H1 (cell line): ENCODE data around the gene CYRIA. TPM values are rescaled to one million over a fixed set of nuclear protein-coding genes. Genes with fewer than 3 reads are reported as not detected.

Source experiments
- CTCF ChIA-PET: fragments of 300-600 bp; sonication (Branson Sonifier 250); formaldehyde crosslinking; loops from one replicate; lab custom pipeline; 2021; ENCODE audit not compliant: partially characterized antibody; lab: Charles Lee
- POLR2A ChIA-PET: fragments of 300-600 bp; sonication (Branson Sonifier 250); formaldehyde crosslinking; loops from one replicate; lab custom pipeline; 2021; ENCODE audit warnings: inconsistent platforms; ENCODE audit not compliant: partially characterized antibody; lab: Charles Lee
- DNase-seq, 2 experiments: peaks; one replicate each; pipeline versions ENCODE4 v3.0.0 to v3.0.0-alpha.2; 2010 to 2022; ENCODE audit warnings: low spot score in 2 of 2, low read depth in 1 of 2, mixed read lengths in 1 of 2
- FAIRE-seq: peaks from 2 replicates; lab custom pipeline; 2011; peaks lifted over from hg19 to GRCh38; lab: Jason Lieb, UNC
- H2AFZ ChIP-seq: 2 replicates; pipeline ENCODE4 v1.8.1; 2012; ENCODE audit warnings: low read length, inconsistent platforms
- H2AK5ac ChIP-seq: 2 replicates; pipeline ENCODE4 v1.6.1; 2013; ENCODE audit warnings: low read depth, low read length
- H2BK120ac ChIP-seq: replicated peaks from 2 replicates; pipeline ENCODE3; 2013; ENCODE audit warnings: low read depth, low read length, inconsistent platforms
- H2BK12ac ChIP-seq: 2 replicates; pipeline ENCODE4 v1.6.1; 2013; ENCODE audit warnings: low read depth, low read length
- H2BK15ac ChIP-seq: 2 replicates; pipeline ENCODE4 v1.6.1; 2013; ENCODE audit warnings: low read length
- H2BK20ac ChIP-seq: 2 replicates; pipeline ENCODE4 v1.6.1; 2013; ENCODE audit warnings: low read length
- H2BK5ac ChIP-seq: 2 replicates; pipeline ENCODE4 v1.6.1; 2013; ENCODE audit warnings: low read depth, low read length
- H3K14ac ChIP-seq: 2 replicates; pipeline ENCODE4 v1.6.1; 2013; ENCODE audit warnings: inconsistent platforms; ENCODE audit not compliant: insufficient read length
- H3K18ac ChIP-seq: 2 replicates; pipeline ENCODE4 v1.6.1; 2013; ENCODE audit warnings: low read length; ENCODE audit errors: extremely low read depth
- H3K23ac ChIP-seq: 2 replicates; pipeline ENCODE4 v1.6.1; 2013; ENCODE audit warnings: inconsistent platforms; ENCODE audit not compliant: insufficient read length
- H3K23me2 ChIP-seq: 2 replicates; pipeline ENCODE4 v1.6.1; 2013; ENCODE audit warnings: low read depth, low read length
- H3K27ac ChIP-seq: 2 replicates; pipeline ENCODE4 v1.6.1; 2011; ENCODE audit warnings: low read depth, low read length, inconsistent platforms
- H3K27me3 ChIP-seq, 4 experiments: replicated peaks in 1 of 4; 1 replicate in 1 of 4; 2 replicates in 3 of 4; pipeline versions ENCODE4 v1.6.1 to v1.8.1; 2011 to 2013; ENCODE audit warnings: low read length in 3 of 4, mild to moderate bottlenecking in 3 of 4, inconsistent platforms in 2 of 4, mixed read lengths in 2 of 4, moderate library complexity in 1 of 4; ENCODE audit not compliant: control insufficient read depth in 3 of 4, insufficient read depth in 3 of 4; ENCODE audit errors: extremely low read depth in 1 of 4
- H3K36me3 ChIP-seq, 4 experiments: 2 replicates each; pipeline versions ENCODE4 v1.6.1 to v1.8.1; 2011 to 2013; ENCODE audit warnings: mild to moderate bottlenecking in 4 of 4, low read length in 3 of 4, moderate library complexity in 2 of 4, control low read depth in 1 of 4, inconsistent platforms in 1 of 4; ENCODE audit not compliant: insufficient read depth in 4 of 4, control insufficient read depth in 2 of 4
- H3K4ac ChIP-seq: replicated peaks from 2 replicates; pipeline ENCODE3; 2013; ENCODE audit warnings: low read length, low read depth, mixed read lengths, inconsistent platforms; ENCODE audit not compliant: insufficient read length
- H3K4me1 ChIP-seq, 4 experiments: replicated peaks in 1 of 4; 1 replicate in 1 of 4; 2 replicates in 3 of 4; pipeline versions ENCODE4 v1.6.1 to v1.8.1; 2011 to 2013; ENCODE audit warnings: low read length in 3 of 4, inconsistent platforms in 2 of 4, mixed read lengths in 1 of 4; ENCODE audit not compliant: insufficient read depth in 4 of 4, control insufficient read depth in 3 of 4
- H3K4me2 ChIP-seq, 2 experiments: 2 replicates each; pipeline versions ENCODE4 v1.6.1 to v1.8.1; 2011 to 2013; ENCODE audit warnings: low read depth in 2 of 2, low read length in 2 of 2, control low read depth in 1 of 2, inconsistent platforms in 1 of 2, mild to moderate bottlenecking in 1 of 2; ENCODE audit not compliant: insufficient read depth in 1 of 2
- H3K4me3 ChIP-seq, 4 experiments: fragments of 200-600, 300-600 bp in 1 of 4; sonication (generic), shearing (Covaris generic), sonication (Bioruptor Twin) in 1 of 4; 2 replicates each; pipeline versions ENCODE4 v1.5.1 to v1.8.1; 2011 to 2016; ENCODE audit warnings: low read length in 4 of 4, low read depth in 3 of 4, control low read depth in 2 of 4, inconsistent platforms in 2 of 4, mild to moderate bottlenecking in 2 of 4, mixed read lengths in 1 of 4, moderate library complexity in 1 of 4; ENCODE audit not compliant: insufficient read depth in 2 of 4; ENCODE audit errors: extremely low read depth in 1 of 4
- H3K56ac ChIP-seq: replicated peaks from 2 replicates; pipeline ENCODE3; 2013; ENCODE audit warnings: low read depth, mild to moderate bottlenecking, mixed read lengths, low read length, inconsistent platforms; ENCODE audit not compliant: insufficient read length
- H3K79me1 ChIP-seq: 2 replicates; pipeline ENCODE4 v1.6.1; 2013; ENCODE audit warnings: low read depth, low read length, control low read depth
- H3K79me2 ChIP-seq, 2 experiments: 2 replicates each; pipeline versions ENCODE4 v1.6.1 to v1.8.1; 2012 to 2013; ENCODE audit warnings: low read length in 2 of 2, mild to moderate bottlenecking in 2 of 2, inconsistent platforms in 1 of 2; ENCODE audit not compliant: insufficient read depth in 2 of 2, control insufficient read depth in 1 of 2
- H3K9ac ChIP-seq, 4 experiments: replicated peaks in 1 of 4; 1 replicate in 1 of 4; 2 replicates in 3 of 4; pipeline versions ENCODE4 v1.6.1 to v1.8.1; 2011 to 2013; ENCODE audit warnings: low read depth in 3 of 4, low read length in 3 of 4, control low read depth in 2 of 4, mild to moderate bottlenecking in 2 of 4, moderate library complexity in 2 of 4, inconsistent platforms in 1 of 4; ENCODE audit errors: extremely low read depth in 1 of 4
- H3K9me3 ChIP-seq, 2 experiments: 2 replicates each; pipeline versions ENCODE4 v1.6.1 to v1.8.1; 2012 to 2013; ENCODE audit warnings: mild to moderate bottlenecking in 2 of 2, moderate library complexity in 2 of 2, control low read depth in 1 of 2, inconsistent platforms in 1 of 2, low read depth in 1 of 2, low read length in 1 of 2, mixed read lengths in 1 of 2; ENCODE audit not compliant: insufficient read depth in 2 of 2
- H4K20me1 ChIP-seq, 2 experiments: replicated peaks in 1 of 2; 2 replicates each; pipeline versions ENCODE3 to v1.8.1; 2011 to 2013; ENCODE audit warnings: inconsistent platforms in 2 of 2, low read length in 2 of 2, mild to moderate bottlenecking in 1 of 2; ENCODE audit not compliant: insufficient read depth in 2 of 2, control insufficient read depth in 1 of 2
- H4K5ac ChIP-seq: 2 replicates; pipeline ENCODE4 v1.6.1; 2013; ENCODE audit warnings: low read length, low read depth, mixed read lengths, inconsistent platforms; ENCODE audit not compliant: insufficient read length
- H4K8ac ChIP-seq: 2 replicates; pipeline ENCODE4 v1.8.0; 2013; ENCODE audit warnings: mild to moderate bottlenecking, moderate library complexity, low read length, inconsistent platforms; ENCODE audit not compliant: insufficient read depth; ENCODE audit errors: extremely low read depth
- H4K91ac ChIP-seq: replicated peaks from 2 replicates; pipeline ENCODE3; 2013; ENCODE audit warnings: low read length, mixed read lengths, inconsistent platforms; ENCODE audit not compliant: insufficient read length
- ATF3 ChIP-seq: IDR thresholded peaks from 2 replicates; pipeline ENCODE4 v1.6.1; 2011; ENCODE audit warnings: low read depth, mild to moderate bottlenecking, low read length; ENCODE audit not compliant: insufficient read depth
- CBX5 ChIP-seq: fragments of 300-800, 300-1000 bp; sonication (generic); IDR thresholded peaks from 2 replicates; pipeline ENCODE4 v1.7.1; 2016; ENCODE audit warnings: antibody characterized with exemption, low read length, low read depth
- CREB1 ChIP-seq: IDR thresholded peaks from 2 replicates; pipeline ENCODE4 v1.6.1; 2012; ENCODE audit warnings: inconsistent platforms
- EZH2 ChIP-seq: fragments of 200-600 bp; sonication (generic); IDR thresholded peaks from 2 replicates; pipeline ENCODE4 v1.7.1; 2012; ENCODE audit warnings: low read depth, mild to moderate bottlenecking, moderate library complexity, low read length, inconsistent platforms; ENCODE audit not compliant: severe bottlenecking
- GTF2F1 ChIP-seq: IDR thresholded peaks from 2 replicates; pipeline ENCODE4 v1.6.1; 2012; ENCODE audit warnings: low read depth, low read length, improper control_type of control experiment, borderline replicate concordance
- NANOG ChIP-seq: IDR thresholded peaks from 2 replicates; pipeline ENCODE4 v1.6.1; 2011; ENCODE audit warnings: low read length, low read depth, mild to moderate bottlenecking, inconsistent platforms; ENCODE audit not compliant: insufficient read depth, poor library complexity, severe bottlenecking
- POLR2AphosphoS5 ChIP-seq: IDR thresholded peaks from 2 replicates; pipeline ENCODE4 v1.6.1; 2011; ENCODE audit warnings: low read depth, low read length
- RNF2 ChIP-seq: fragments of 200-900, 300-1000 bp; sonication (generic); IDR thresholded peaks from 2 replicates; pipeline ENCODE4 v1.7.1; 2016; ENCODE audit warnings: borderline replicate concordance, low read depth, mild to moderate bottlenecking, antibody characterized with exemption, low read length; ENCODE audit not compliant: poor library complexity, severe bottlenecking; ENCODE audit errors: missing control alignments
- SAP30 ChIP-seq: fragments of 300-600 bp; sonication (generic); IDR thresholded peaks from 2 replicates; pipeline ENCODE4 v1.7.1; 2012; ENCODE audit warnings: low read length, moderate library complexity, mild to moderate bottlenecking, inconsistent platforms; ENCODE audit not compliant: insufficient read depth, insufficient replicate concordance
- SIX5 ChIP-seq: IDR thresholded peaks from 2 replicates; pipeline ENCODE4 v1.6.1; 2011; ENCODE audit warnings: mild to moderate bottlenecking, low read depth, low read length
- SP1 ChIP-seq: IDR thresholded peaks from 2 replicates; pipeline ENCODE4 v1.6.1; 2011; ENCODE audit warnings: low read depth, low read length
- SP2 ChIP-seq: IDR thresholded peaks from 2 replicates; pipeline ENCODE4 v1.6.1; 2012; ENCODE audit warnings: mild to moderate bottlenecking, low read length, inconsistent platforms
- TAF1 ChIP-seq: IDR thresholded peaks from 2 replicates; pipeline ENCODE4 v1.6.1; 2011; ENCODE audit warnings: mild to moderate bottlenecking, low read depth, low read length
- YY1 ChIP-seq: IDR thresholded peaks from 2 replicates; pipeline ENCODE4 v1.6.1; 2011; ENCODE audit warnings: low read depth, mild to moderate bottlenecking, low read length
- WGBS, 2 experiments: shearing (Covaris generic) in 1 of 2; methylation state at CpG; one replicate each; pipeline versions ENCODE4 v1.1.6 to v1.1.7; 2013 to 2015; ENCODE audit warnings: low lambda C conversion rate in 2 of 2, mixed read lengths in 2 of 2, inconsistent platforms in 1 of 2, low coverage in 1 of 2, missing lambda C conversion rate in 1 of 2; ENCODE audit not compliant: insufficient replicate concordance in 2 of 2, insufficient coverage in 1 of 2, insufficient read length in 1 of 2; ENCODE audit errors: extremely low coverage in 1 of 2, missing lambda C conversion rate in 1 of 2; 5-methylcytosine and 5-hydroxymethylcytosine counted together
- polyA plus RNA-seq, 7 experiments: library from polyadenylated mRNA; depleted of rRNA in 3 of 7; stranded (reverse) in 5 of 7; unstranded in 2 of 7; fragments of >200 nt in 5 of 7; fragments of 200-250 nt in 2 of 7; gene quantifications; 1 replicate in 5 of 7; 2 replicates in 1 of 7; 4 replicates in 1 of 7; pipeline versions ENCODE4 v1.2.1 to v1.2.3, GENCODE V29; 2011 to 2013; ENCODE audit warnings: missing spikeins in 2 of 7, mixed read lengths in 2 of 7
- total RNA-seq: library from RNA; stranded (reverse); fragmentation: NEBNext Ultra II Directional; extraction: Animal tissue kit (Norgen Biotek cat#: 25700); gene quantifications from 2 replicates; pipeline ENCODE4 v1.2.1, GENCODE V29; 2021

The CYRIA gene
- total and polyA plus RNA-seq, 2 of the 8 experiments (the other 6 are each of a cell fraction or from before 2014, with no cell fraction given): 1.5 to 9.8 TPM

DNA sequence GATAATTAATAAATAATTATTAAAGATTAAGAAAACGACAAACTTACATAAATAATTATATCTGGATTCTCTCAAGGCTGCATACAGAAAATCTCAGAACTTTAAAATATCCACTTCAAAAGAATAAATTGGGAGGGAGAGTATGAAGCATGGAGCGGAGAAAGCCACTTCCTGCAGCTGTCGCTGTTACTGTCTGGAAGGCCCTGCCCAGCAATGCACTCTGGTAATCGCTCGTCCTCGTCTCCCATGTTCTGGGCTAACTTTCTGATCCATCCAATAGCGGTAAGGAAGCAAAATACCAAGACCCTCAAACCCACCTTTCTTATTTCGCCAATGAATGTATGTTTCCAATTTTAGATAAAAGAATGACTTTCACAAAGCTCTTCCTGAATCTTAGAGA lies 26.7 kb downstream of the CYRIA start:
- Histone ChIP-seq H3K27ac (no peak overlapping the region), H4K5ac (no peak overlapping the region), H3K27me3 (no peaks in the 10 kb centered on the region), H3K23ac (no peak overlapping the region), H3K79me2 (no peaks in the 10 kb centered on the region; a peak in 1 of 4 replicates), H2BK12ac (no peak overlapping the region), H3K4me3 (no peak overlapping the region), H3K4ac (no peak overlapping the region), H3K18ac (no peak overlapping the region), H2BK15ac (no peak overlapping the region), H2BK20ac (no peak overlapping the region), H2AFZ (no peak overlapping the region), H2BK120ac (no peak overlapping the region), H3K36me3 (no peaks in the 10 kb centered on the region), H4K8ac (no peak overlapping the region), H3K9me3 (peaks cover 0 to 4% of the 10 kb centered on the region in 2 experiments; a peak in 1 of 4 replicates), H3K4me1 (no peaks in the 10 kb centered on the region; a peak in 2 of 7 replicates), H4K20me1 (no peaks in the 10 kb centered on the region), H3K23me2 (no peaks in the 10 kb centered on the region), H3K79me1 (no peaks in the 10 kb centered on the region; the same call in 1 of the 2 replicates), H3K56ac (no peak overlapping the region), H2AK5ac (no peak overlapping the region), H3K4me2 (no peak overlapping the region), H2BK5ac (no peak overlapping the region), H3K9ac (no peak overlapping the region), H3K14ac (no peak overlapping the region), H4K91ac (no peak overlapping the region)
- CTCF ChIA-PET: interaction anchor here (1.0 to 1.9 kb wide), 7 partner anchors 9 to 118 kb away, joined by 3 to 12 read pairs (median 5); no protein-coding TSS in a partner anchor
- no peak for DNase-seq
- WGBS, 2 experiments: 90% methylated on average over 8 of the region's 8 CpGs; no CpG with 5 or more reads in 1 of the 2 experiments
- POLR2A ChIA-PET: no interaction called here
- FAIRE-seq: no peak
- TF ChIP-seq CREB1 (no peak), SP1 (no peak), SP2 (no peak), SIX5 (no peak), GTF2F1 (no peak), ATF3 (no peak), SAP30 (no peak), RNF2 (no peak), CBX5 (no peak), TAF1 (no peak), NANOG (no peak), EZH2 (no peak), YY1 (no peak), POLR2AphosphoS5 (no peak)
